Ovary (tissue), 3 donors: ENCODE data around the gene MVB12A.

ENCODE experiments used
- CTCF ChIP-seq, 3 donors: fragments of 450-650 bp in 2 of 3; fragments of 200-600 bp in 1 of 3; IDR thresholded peaks; one replicate each; pipeline versions ENCODE4 v1.5.1 to v1.8.0; 2016 to 2022; ENCODE audit warnings: antibody characterized with exemption in 3 of 3, mild to moderate bottlenecking in 1 of 3
- EP300 ChIP-seq: sonication (generic); formaldehyde crosslinking; IDR thresholded peaks from one replicate; pipeline ENCODE4 v1.6.1; 2017; ENCODE audit warnings: antibody characterized with exemption
- donor health status: DM: no; HTN: no; CAD: no.

GRCh38 chr19:17393002-17393401 is 26.8 kb upstream of the MVB12A start:
- TF ChIP-seq CTCF (IDR thresholded peaks at IDR 0.05) (no peak), EP300 (no peak)
